Uterus (tissue), 2 donors: Measurements from ENCODE around the gene KLHDC10.

Experiments
- POLR2A ChIP-seq, 2 donors: fragments of 450-650 bp; IDR thresholded peaks; one replicate each; pipeline ENCODE4 v1.6.1; 2016; ENCODE audit warnings: antibody characterized with exemption in 2 of 2, mild to moderate bottlenecking in 1 of 2, moderate library complexity in 1 of 2
- TF ChIP-seq, protein P1 (sequence below), 4 experiments: fragments of 200-600 bp in 2 of 4; fragments of 450-650 bp in 2 of 4; sonication (generic) in 2 of 4; IDR thresholded peaks; one replicate each; pipeline ENCODE4 v1.5.1; 2016 to 2019; ENCODE audit warnings: antibody characterized with exemption in 4 of 4, mild to moderate bottlenecking in 2 of 4, moderate library complexity in 1 of 4

- no peak for TF ChIP-seq POLR2A (IDR thresholded peaks at IDR 0.05)
- TF ChIP-seq, protein P1, sequence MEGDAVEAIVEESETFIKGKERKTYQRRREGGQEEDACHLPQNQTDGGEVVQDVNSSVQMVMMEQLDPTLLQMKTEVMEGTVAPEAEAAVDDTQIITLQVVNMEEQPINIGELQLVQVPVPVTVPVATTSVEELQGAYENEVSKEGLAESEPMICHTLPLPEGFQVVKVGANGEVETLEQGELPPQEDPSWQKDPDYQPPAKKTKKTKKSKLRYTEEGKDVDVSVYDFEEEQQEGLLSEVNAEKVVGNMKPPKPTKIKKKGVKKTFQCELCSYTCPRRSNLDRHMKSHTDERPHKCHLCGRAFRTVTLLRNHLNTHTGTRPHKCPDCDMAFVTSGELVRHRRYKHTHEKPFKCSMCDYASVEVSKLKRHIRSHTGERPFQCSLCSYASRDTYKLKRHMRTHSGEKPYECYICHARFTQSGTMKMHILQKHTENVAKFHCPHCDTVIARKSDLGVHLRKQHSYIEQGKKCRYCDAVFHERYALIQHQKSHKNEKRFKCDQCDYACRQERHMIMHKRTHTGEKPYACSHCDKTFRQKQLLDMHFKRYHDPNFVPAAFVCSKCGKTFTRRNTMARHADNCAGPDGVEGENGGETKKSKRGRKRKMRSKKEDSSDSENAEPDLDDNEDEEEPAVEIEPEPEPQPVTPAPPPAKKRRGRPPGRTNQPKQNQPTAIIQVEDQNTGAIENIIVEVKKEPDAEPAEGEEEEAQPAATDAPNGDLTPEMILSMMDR (IDR thresholded peaks at IDR 0.05): no peak
These were observed 71.7 kb downstream of the KLHDC10 start for GRCh38 chr7:130141884-130142653.
